ENCODE data around the gene GLI1. TPM values are rescaled to one million over a fixed set of nuclear protein-coding genes. Genes with fewer than 3 reads are reported as not detected.

GLI1 gene
- polyA plus RNA-seq, 2 of the 4 experiments (the other 2 are of a cell fraction), result 13.1 to 27.3 TPM

DNA sequence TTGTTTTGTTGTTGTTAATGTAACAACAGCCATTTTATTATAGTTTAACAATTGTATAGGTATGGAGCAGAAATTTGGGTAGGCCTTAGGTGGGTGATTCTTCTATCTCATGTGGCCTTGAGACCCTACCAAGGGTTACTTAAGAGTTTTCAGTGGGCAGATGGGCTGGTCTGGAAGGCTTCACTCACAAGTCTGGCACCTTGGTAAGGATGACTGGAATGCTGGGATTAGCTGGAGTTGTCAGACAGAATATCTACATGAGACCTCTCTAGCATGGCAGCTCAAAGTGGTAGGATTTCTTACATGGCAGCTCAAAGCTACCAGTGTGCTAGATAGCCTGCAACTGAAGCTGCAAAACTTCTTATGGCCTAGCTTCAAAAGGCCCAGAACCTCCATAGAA lies 26.1 kb downstream of the GLI1 start:
- FAIRE-seq (no peak), ATAC-seq (no peak), DNase-seq (ENCODE audit: low read depth in 1 of 2, low spot score in 1 of 2) (no peak)
- Histone ChIP-seq H3K27ac (no peak overlapping the region), H3K4me2 (no peak overlapping the region), H3K4me1 (peaks cover 12% of the 10 kb centered on the region), H3K9me3 (no peaks in the 10 kb centered on the region), H3K4me3 (no peak overlapping the region)
- TF ChIP-seq HMGXB4 (CRISPR knock-in tag; IDR thresholded peaks at IDR 0.05; ENCODE audit: borderline replicate concordance) (no peak), FOSB (CRISPR knock-in tag; IDR thresholded peaks at IDR 0.05) (no peak), EHF (CRISPR knock-in tag; IDR thresholded peaks at IDR 0.05) (no peak), RFX5 (IDR thresholded peaks at IDR 0.05) (no peak), NR3C1 (IDR thresholded peaks at IDR 0.05) (no peak), ZNF302 (CRISPR knock-in tag; IDR thresholded peaks at IDR 0.05) (no peak), ESRRA (IDR thresholded peaks at IDR 0.05; ENCODE audit: borderline replicate concordance, low read length) (no peak), RARB (CRISPR knock-in tag; IDR thresholded peaks at IDR 0.05) (no peak), HDAC2 (IDR thresholded peaks at IDR 0.05) (no peak), POLR2AphosphoS2 (conservative IDR thresholded peaks at IDR 0.05; ENCODE audit: low read length) (no peak), SMC3 (IDR thresholded peaks at IDR 0.05) (no peak), CHD4 (IDR thresholded peaks at IDR 0.05; ENCODE audit: borderline replicate concordance) (no peak), KDM5A (IDR thresholded peaks at IDR 0.05) (no peak), EHMT2 (IDR thresholded peaks at IDR 0.05; ENCODE audit: low read depth) (no peak), RCOR1 (IDR thresholded peaks at IDR 0.05; ENCODE audit: low read depth, low read length) (no peak), HOXB5 (CRISPR knock-in tag; IDR thresholded peaks at IDR 0.05) (no peak)
- TF ChIP-seq, protein P1, sequence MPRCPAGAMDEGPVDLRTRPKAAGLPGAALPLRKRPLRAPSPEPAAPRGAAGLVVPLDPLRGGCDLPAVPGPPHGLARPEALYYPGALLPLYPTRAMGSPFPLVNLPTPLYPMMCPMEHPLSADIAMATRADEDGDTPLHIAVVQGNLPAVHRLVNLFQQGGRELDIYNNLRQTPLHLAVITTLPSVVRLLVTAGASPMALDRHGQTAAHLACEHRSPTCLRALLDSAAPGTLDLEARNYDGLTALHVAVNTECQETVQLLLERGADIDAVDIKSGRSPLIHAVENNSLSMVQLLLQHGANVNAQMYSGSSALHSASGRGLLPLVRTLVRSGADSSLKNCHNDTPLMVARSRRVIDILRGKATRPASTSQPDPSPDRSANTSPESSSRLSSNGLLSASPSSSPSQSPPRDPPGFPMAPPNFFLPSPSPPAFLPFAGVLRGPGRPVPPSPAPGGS (IDR thresholded peaks at IDR 0.05), result no peak
- ChIA-PET POLR2A (no interaction called here), CTCF (interaction anchor here (0.8 to 19.9 kb wide), 6 partner anchors 9 to 253 kb away, joined by 3 to 240 read pairs (median 6); partner anchors contain the start of genes AGAP2 and GLI1)

DNA sequence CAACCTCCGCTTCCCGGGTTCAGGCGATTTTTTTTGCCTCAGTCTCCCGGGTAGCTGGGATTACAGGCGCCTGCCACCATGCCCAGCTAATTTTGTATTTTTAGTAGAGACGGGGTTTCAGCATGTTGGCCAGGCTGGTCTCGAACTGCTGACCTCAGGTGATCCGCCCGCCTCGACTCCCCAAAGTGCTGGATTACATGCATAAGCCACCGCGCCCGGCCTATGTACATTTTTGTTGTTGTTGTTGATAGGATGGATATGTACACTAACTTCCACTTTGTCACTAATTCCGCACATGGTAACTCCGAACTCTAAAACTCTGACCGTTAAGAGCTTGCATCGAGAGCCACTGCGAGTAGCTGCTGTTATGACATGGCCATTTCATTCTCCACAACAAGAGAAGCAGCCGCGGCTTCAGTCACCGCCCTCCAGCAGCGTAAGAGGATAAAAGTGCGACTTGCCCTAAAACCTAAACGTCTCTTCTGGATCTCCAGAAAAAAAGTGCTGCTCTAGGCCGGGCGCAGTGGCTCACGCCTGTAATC lies 27.5 kb downstream of the GLI1 start:
- ATAC-seq (no peak), FAIRE-seq (no peak)

More for the DNA sequence above, 27.5 kb downstream of the GLI1 start:
- Histone ChIP-seq H3K27ac (peak overlapping the region; percentile 72 to 99), H3K9me3 (no peaks in the 10 kb centered on the region), H3K4me2 (peak overlapping the region; percentile 82), H3K4me1 (peaks cover 12% of the 10 kb centered on the region), H3K4me3 (peak overlapping the region; percentile 30; the same call in 2 of the 3 replicates)
- POLR2A ChIA-PET, result interaction anchor here (0.7 kb wide), 2 partner anchors 22 to 190 kb away, joined by 3 to 6 read pairs; no protein-coding TSS in a partner anchor
- DNase-seq (ENCODE audit: low read depth in 1 of 2, low spot score in 1 of 2), result no peak
- TF ChIP-seq CHD4 (IDR thresholded peaks at IDR 0.05; ENCODE audit: borderline replicate concordance), result 0 out of 2 replicates have a peak, but pooled peaks have one; percentile 39
- TF ChIP-seq, protein P2, sequence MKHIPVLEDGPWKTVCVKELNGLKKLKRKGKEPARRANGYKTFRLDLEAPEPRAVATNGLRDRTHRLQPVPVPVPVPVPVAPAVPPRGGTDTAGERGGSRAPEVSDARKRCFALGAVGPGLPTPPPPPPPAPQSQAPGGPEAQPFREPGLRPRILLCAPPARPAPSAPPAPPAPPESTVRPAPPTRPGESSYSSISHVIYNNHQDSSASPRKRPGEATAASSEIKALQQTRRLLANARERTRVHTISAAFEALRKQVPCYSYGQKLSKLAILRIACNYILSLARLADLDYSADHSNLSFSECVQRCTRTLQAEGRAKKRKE (CRISPR knock-in tag; IDR thresholded peaks at IDR 0.05; ENCODE audit: low read depth), result no peak
- CTCF ChIA-PET, result interaction anchor here (1.0 to 19.9 kb wide), 6 partner anchors 10 to 249 kb away, joined by 3 to 240 read pairs (median 6); partner anchors contain the start of gene GLI1
- 79% methylated on average over 27 of the region's 27 CpGs for WGBS (ENCODE audit: missing lambda C conversion rate)
